Pancreas (tissue), 10 donors: ENCODE results near the gene C8G. TPM values are rescaled to one million over a fixed set of nuclear protein-coding genes. Genes with fewer than 3 reads are reported as not detected.

ENCODE experiments used
- ATAC-seq, 4 donors: fragments of 200-7000 bp; cut with Tn5 transposase; one replicate each; pipeline versions ENCODE4 v1.8.0 to v1.9.1; 2020; ENCODE audit warnings: mild to moderate bottlenecking in 4 of 4, moderate library complexity in 4 of 4
- DNase-seq, 6 donors: peaks; one replicate each; pipeline ENCODE4 v3.0.0-alpha.2; 2020
- FAIRE-seq: peaks from 2 replicates; lab custom pipeline; 2012; peaks lifted over from hg19 to GRCh38; lab: Jason Lieb, UNC
- H3K27ac ChIP-seq, 4 donors: fragments of 200-600 bp; sonication (generic); 1 replicate in 3 of 4; 2 replicates in 1 of 4; pipeline versions ENCODE4 v1.5.0 to v1.8.0; 2020
- H3K27me3 ChIP-seq, 4 donors: fragments of 200-600 bp; one replicate each; pipeline ENCODE4 v1.8.0; 2021
- H3K36me3 ChIP-seq, 3 donors: fragments of 200-600 bp; sonication (generic) in 1 of 3; one replicate each; pipeline versions ENCODE4 v1.5.0 to v1.8.0; 2020 to 2021
- H3K4me1 ChIP-seq, 3 donors: fragments of 200-600 bp; one replicate each; pipeline ENCODE4 v1.8.0; 2021
- H3K4me3 ChIP-seq, 4 donors: fragments of 200-600 bp; sonication (generic) in 2 of 4; one replicate each; pipeline versions ENCODE4 v1.5.0 to v1.8.0; 2020 to 2021
- H3K9me3 ChIP-seq, 4 donors: fragments of 200-600 bp; one replicate each; pipeline ENCODE4 v1.8.0; 2021
- WGBS, 2 donors: extraction: QIAGEN DNeasy Blood & Tissue Kit; methylation state at CpG; one replicate each; pipeline ENCODE4 v1.1.7; 2013; 5-methylcytosine and 5-hydroxymethylcytosine counted together
- intact Hi-C, 3 donors: fragments of 100-400 bp; cut with DNase I; formaldehyde crosslinking; loops; one replicate each; pipeline versions ENCODE4 v1.11.1 to v1.14.2; 2022
- polyA plus RNA-seq, 2 donors: library from polyadenylated mRNA; stranded (reverse); fragments of 200-250 nt; gene quantifications; one replicate each; pipeline ENCODE4 v1.2.3, GENCODE V29; 2013
- total RNA-seq, 6 donors: library from RNA; stranded (reverse); fragmentation: NEBNext Ultra II Directional in 4 of 6; extraction: Animal tissue kit (Norgen Biotek cat#: 25700) in 4 of 6; gene quantifications; one replicate each; pipeline versions ENCODE4 v1.2.1 to v1.2.4, GENCODE V29; 2021 to 2023
- TF ChIP-seq, protein P1 (sequence below), 4 donors: fragments of 200-600 bp; sonication (generic) in 3 of 4; IDR thresholded peaks; one replicate each; pipeline versions ENCODE4 v1.5.0 to v1.8.0; 2021; ENCODE audit warnings: antibody characterized with exemption in 4 of 4
- donor health status: healthy with polysubstance abuse.
- donor health status: DM: no; HTN: no; CAD: no; lungs with moderate emphysema.
- donor health status: DM: no; HTN: no; CAD: no.
- donor health status: control.
- donor health status: control.
- donor health status: Bipolar disorder and iron deficiency.
- donor health status: DM: yes; HTN: yes; CAD: no.
- donor health status: DM: no; HTN: no; CAD: no.
- donor health status: DM: no; HTN: no; CAD: no.
- donor health status: DM: yes; HTN: yes; CAD: no.

The C8G gene
- total and polyA plus RNA-seq, 8 donors, result 0.24 to 5.0 (median 0.84) TPM; not detected in 1

- H3K9me3 ChIP-seq, result no peaks in the 10 kb centered on the region
- intact Hi-C loops, result no loop called here
- ATAC-seq, result no peak
- no peak overlapping the region for H3K4me3 ChIP-seq
- no peak for DNase-seq
- FAIRE-seq, result no peak
- 72 to 75% methylated on average over 5 of the region's 5 CpGs for WGBS, 2 donors
- H3K4me1 ChIP-seq, result peaks cover 0 to 5% (median 4%) of the 10 kb centered on the region in 3 donors
- H3K36me3 ChIP-seq, result no peaks in the 10 kb centered on the region
- H3K27ac ChIP-seq, result no peak overlapping the region
- TF ChIP-seq, protein P1, sequence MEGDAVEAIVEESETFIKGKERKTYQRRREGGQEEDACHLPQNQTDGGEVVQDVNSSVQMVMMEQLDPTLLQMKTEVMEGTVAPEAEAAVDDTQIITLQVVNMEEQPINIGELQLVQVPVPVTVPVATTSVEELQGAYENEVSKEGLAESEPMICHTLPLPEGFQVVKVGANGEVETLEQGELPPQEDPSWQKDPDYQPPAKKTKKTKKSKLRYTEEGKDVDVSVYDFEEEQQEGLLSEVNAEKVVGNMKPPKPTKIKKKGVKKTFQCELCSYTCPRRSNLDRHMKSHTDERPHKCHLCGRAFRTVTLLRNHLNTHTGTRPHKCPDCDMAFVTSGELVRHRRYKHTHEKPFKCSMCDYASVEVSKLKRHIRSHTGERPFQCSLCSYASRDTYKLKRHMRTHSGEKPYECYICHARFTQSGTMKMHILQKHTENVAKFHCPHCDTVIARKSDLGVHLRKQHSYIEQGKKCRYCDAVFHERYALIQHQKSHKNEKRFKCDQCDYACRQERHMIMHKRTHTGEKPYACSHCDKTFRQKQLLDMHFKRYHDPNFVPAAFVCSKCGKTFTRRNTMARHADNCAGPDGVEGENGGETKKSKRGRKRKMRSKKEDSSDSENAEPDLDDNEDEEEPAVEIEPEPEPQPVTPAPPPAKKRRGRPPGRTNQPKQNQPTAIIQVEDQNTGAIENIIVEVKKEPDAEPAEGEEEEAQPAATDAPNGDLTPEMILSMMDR (IDR thresholded peaks at IDR 0.05), result no peak
- no peaks in the 10 kb centered on the region for H3K27me3 ChIP-seq
Measured at GRCh38 chr9:136969774-136970173, 24.7 kb downstream of the C8G start.

GRCh38 chr9:136970361-136970760 is 25.3 kb downstream of the C8G start:
- WGBS, 2 donors, result 84 to 88% methylated on average over 10 to 11 of the region's 11 CpGs
- H3K4me1 ChIP-seq, result peaks cover 0 to 5% (median 4%) of the 10 kb centered on the region in 3 donors
- no peak for ATAC-seq
- H3K27me3 ChIP-seq, result no peaks in the 10 kb centered on the region
- intact Hi-C loops, result no loop called here
- DNase-seq, result no peak
- TF ChIP-seq, protein P1 (IDR thresholded peaks at IDR 0.05), result no peak
- FAIRE-seq, result no peak
- no peak overlapping the region for H3K27ac ChIP-seq
- H3K9me3 ChIP-seq, result no peaks in the 10 kb centered on the region
- no peak overlapping the region for H3K4me3 ChIP-seq
- H3K36me3 ChIP-seq, result no peaks in the 10 kb centered on the region

- 72 to 76% methylated on average over 13 to 14 of the region's 14 CpGs for WGBS, 2 donors
- H3K27me3 ChIP-seq, result no peaks in the 10 kb centered on the region
- TF ChIP-seq, protein P1 (IDR thresholded peaks at IDR 0.05), result no peak
- H3K4me1 ChIP-seq, result no peaks in the 10 kb centered on the region
- DNase-seq (no peak), ATAC-seq (no peak), FAIRE-seq (no peak)
- H3K27ac ChIP-seq, result no peak overlapping the region
- intact Hi-C loops, result no loop called here
- no peaks in the 10 kb centered on the region for H3K36me3 ChIP-seq
- H3K9me3 ChIP-seq, result no peaks in the 10 kb centered on the region
- no peak overlapping the region for H3K4me3 ChIP-seq
Measured at GRCh38 chr9:136971746-136972145, 26.7 kb downstream of the C8G start.

DNA sequence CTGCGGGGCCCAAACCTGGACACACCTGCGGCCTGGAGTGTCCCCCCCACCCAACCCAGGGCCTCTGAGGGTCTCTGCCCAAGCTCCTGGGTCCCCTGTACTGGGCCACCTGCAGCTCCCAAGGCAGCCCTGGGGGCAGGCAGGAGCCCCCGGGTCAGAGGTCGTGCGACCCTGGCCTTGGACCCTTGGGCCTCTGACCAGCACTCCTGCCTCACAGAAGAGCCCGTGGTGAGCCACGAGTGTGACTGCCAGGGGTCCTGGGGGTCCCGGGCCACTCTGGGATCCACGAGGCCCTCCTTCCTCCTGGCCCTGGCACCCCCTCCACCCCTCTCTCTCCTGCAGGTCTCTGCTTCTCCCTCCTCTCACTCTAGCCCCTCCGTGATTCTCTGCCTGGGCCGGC is 27.3 kb downstream of the C8G start:
- Histone ChIP-seq H3K27ac (no peak overlapping the region), H3K36me3 (no peaks in the 10 kb centered on the region), H3K4me1 (no peaks in the 10 kb centered on the region), H3K4me3 (no peak overlapping the region), H3K9me3 (no peaks in the 10 kb centered on the region), H3K27me3 (no peaks in the 10 kb centered on the region)
- 73 to 75% methylated on average over 9 to 11 of the region's 11 CpGs for WGBS, 2 donors
- TF ChIP-seq, protein P1 (IDR thresholded peaks at IDR 0.05), result no peak
- FAIRE-seq (no peak), ATAC-seq (no peak), DNase-seq (no peak)
- intact Hi-C loops, result no loop called here

GRCh38 chr9:136972743-136973142 is 27.7 kb downstream of the C8G start:
- Histone ChIP-seq H3K27ac (no peak overlapping the region), H3K9me3 (no peaks in the 10 kb centered on the region), H3K4me3 (no peak overlapping the region), H3K27me3 (no peaks in the 10 kb centered on the region), H3K36me3 (no peaks in the 10 kb centered on the region), H3K4me1 (no peaks in the 10 kb centered on the region)
- ATAC-seq, result no peak
- WGBS, 2 donors, result 49 to 50% methylated on average over 13 of the region's 13 CpGs
- intact Hi-C loops, result no loop called here
- TF ChIP-seq, protein P1 (IDR thresholded peaks at IDR 0.05), result no peak
- FAIRE-seq, result no peak
- DNase-seq, result no peak
